ENCODE data around the gene OVAAL.
A peak's percentile ranks its signal among the peaks of the same experiment; 100 is the strongest.

The OVAAL gene

GRCh38 chr1:180571060-180571831, 12.5 kb downstream of the OVAAL start:
- no peak for DNase-seq

GRCh38 chr1:180571832-180572636, 13.3 kb downstream of the OVAAL start:
- no peak for DNase-seq

DNA sequence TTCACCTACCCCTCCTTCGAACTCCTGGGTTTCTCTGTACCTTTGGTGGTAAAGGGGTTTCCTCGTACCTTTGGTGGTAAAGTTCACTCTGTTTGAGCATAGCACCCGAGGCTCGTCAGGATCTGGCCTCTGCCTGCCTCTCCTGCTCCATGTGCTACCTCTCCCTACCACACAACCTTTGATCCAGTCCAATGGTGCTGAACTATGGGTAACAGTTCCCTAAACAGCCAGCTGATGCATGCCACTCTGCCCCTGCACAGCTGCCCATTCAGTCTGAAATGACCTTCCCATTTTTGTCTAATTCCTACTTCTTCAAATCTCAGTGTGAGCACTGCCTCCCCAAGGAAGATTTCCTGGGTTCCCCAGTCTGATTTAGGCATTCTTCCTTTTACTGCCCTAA, 14.0 kb downstream of the OVAAL start:
- DNase-seq = no peak

- no peak for DNase-seq
Measured at GRCh38 chr1:180574031-180574713, 15.4 kb downstream of the OVAAL start.

GRCh38 chr1:180577361-180577760, 18.6 kb downstream of the OVAAL start:
- DNase-seq = no peak

DNA sequence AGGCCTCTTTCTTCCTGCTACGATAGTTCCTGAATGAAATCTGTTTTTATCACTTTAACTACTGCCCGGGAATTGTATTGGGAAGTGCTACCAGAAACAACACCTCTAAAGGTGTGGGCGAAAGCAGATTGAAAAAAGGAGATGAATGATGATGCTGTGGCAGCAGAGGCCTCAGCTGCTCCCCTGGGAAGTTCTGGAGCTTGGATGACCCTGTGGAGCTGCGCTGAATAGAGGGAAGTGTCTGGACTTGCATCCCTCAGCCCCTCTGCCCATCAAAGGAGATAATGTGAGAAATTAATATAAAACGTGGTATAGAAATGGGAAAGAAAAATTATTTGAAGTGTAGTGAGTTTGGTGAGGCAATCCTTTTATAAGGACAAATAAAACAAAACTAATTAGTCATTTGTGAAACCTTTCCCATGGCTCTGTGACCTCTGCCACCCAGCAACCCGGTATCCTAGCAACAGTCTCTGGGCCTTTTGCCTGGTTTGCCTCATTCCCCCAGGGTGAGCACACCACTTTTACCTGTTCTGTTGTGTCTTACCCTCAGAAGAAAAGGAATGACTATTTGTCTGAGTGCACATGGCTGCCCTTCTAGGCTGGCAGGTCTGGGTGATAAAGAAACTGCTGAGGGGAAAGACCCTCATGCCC, 21.3 kb downstream of the OVAAL start:
- peak; percentile 33 for DNase-seq

DNA sequence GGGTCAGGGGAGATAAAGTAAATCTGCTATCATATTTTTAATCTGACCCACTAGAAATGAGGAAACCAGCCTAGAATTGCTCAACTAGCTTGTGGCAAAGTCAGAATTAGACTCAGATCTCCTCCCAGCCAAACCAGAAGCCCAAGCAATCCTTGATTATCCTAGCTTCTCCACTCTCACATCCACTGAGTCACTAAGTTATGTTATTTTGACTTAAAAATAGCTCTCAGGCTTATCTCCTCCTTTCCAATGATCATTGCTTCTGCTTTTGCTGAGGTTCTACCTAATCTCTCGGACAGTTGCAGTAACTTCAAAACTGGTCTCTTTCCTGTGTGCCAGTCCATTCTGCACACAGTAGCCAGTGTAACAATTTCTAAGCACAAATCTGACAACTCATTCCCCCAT, 22.9 kb downstream of the OVAAL start:
- DNase-seq = no peak

GRCh38 chr1:180584869-180585268, 26.1 kb downstream of the OVAAL start:
- DNase-seq = no peak

- DNase-seq = no peak
Measured at GRCh38 chr1:180585994-180586359, 27.2 kb downstream of the OVAAL start.

- peak; percentile 81 for DNase-seq
Measured at GRCh38 chr1:180586671-180587155, 27.9 kb downstream of the OVAAL start.

GRCh38 chr1:180588121-180588520, 29.4 kb downstream of the OVAAL start:
- no peak for DNase-seq

- DNase-seq = no peak
Measured at GRCh38 chr1:180590889-180591288, 32.1 kb downstream of the OVAAL start.

GRCh38 chr1:180593382-180593781, 34.6 kb downstream of the OVAAL start:
- DNase-seq = no peak

GRCh38 chr1:180594723-180595122, 36.0 kb downstream of the OVAAL start:
- DNase-seq = no peak

GRCh38 chr1:180595966-180596365, 37.2 kb downstream of the OVAAL start:
- DNase-seq = no peak

GRCh38 chr1:180597520-180597919, 38.8 kb downstream of the OVAAL start:
- DNase-seq = no peak

GRCh38 chr1:180598333-180598974, 39.7 kb downstream of the OVAAL start:
- DNase-seq = no peak

DNA sequence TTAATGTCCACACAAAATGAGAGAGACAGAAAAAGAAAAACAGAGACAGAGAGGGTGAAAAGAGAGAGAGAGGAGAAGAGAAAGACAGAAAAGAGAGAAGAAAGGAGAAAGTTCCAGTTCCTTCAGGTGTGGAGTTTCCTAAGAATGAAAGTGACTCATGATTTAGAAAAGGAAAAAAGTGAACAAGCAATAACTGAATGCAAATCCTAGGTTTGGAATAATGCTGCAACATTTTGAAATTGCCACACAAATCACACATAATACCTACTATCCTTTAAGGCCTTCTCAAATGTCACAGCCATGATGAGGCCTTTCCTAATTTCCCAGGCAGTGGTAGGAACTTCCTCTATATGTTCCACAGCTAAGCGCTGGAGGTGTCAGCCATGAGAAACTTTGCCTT, 41.6 kb downstream of the OVAAL start:
- DNase-seq = no peak

DNA sequence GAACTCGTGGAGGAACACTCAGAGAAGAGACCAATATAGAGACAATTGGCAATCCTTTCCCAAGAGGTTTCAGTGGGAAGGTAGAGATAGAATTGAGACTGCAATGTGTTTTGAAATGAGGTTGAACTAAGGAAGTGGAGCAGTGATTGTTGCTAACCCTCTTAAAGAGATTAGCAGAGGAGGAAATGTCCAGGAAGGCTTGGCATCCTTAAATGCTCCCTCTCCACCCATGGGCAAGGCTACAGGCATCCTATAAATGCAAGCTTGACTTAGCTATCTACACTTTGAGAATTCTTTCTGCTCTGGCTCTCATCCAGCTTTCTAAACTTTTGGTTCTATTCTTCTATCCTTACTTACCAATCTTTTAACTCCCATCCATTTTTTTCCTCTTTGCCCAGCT, 42.7 kb downstream of the OVAAL start:
- no peak for DNase-seq

GRCh38 chr1:180603223-180603849, 44.6 kb downstream of the OVAAL start:
- no peak for DNase-seq

GRCh38 chr1:180603850-180604226, 45.1 kb downstream of the OVAAL start:
- DNase-seq = no peak

- DNase-seq = no peak
Measured at GRCh38 chr1:180606155-180606554, 47.4 kb downstream of the OVAAL start.
